Measurements from ENCODE around the gene TTC6. TPM values are rescaled to one million over a fixed set of nuclear protein-coding genes. Genes with fewer than 3 reads are reported as not detected.

The TTC6 gene
- polyA plus RNA-seq, 1 experiment = not detected

DNA sequence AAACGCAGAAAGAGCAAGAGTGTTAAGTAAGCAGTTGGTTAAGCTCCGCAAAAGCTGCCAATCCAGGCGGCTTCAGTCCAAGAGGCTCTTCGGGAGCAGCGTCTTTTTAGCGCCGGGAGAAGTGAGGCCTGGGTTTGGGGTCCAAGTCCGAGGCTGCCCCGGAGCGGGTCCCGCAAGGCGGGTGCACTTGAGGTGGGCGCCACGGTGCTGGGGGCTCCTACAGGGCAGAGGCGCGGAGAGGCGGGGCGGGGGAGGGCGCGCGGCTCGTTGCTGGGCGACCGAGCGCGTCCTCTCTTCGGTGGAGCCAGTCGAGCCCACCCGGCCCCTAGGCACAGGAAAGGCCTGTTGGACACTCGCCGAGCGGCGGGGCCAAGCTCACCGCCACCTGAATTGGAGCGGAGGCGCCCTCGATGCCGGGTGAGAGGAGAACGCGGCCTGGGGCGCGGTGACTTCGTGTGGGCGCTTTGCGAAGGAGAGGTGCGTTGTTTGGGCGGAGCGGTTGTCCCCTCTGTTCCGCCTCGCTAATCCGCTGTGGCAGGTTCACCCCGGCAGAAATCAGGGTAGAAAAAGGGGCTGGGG is 15.6 kb downstream of the TTC6 start:
- Histone ChIP-seq H3K36me3 (ENCODE audit: control insufficient read depth, insufficient read depth, low read length) (no peaks in the 10 kb centered on the region), H3K27me3 (ENCODE audit: control insufficient read depth, insufficient read depth, low read length) (peaks cover 29% of the 10 kb centered on the region), H3K4me3 (ENCODE audit: low read depth, low read length) (no peak overlapping the region; the same call in 1 of the 2 replicates)
- ChIA-PET CTCF (interaction anchor here (1.2 to 2.7 kb wide), 3 partner anchors 14 to 18 kb away, joined by 3 to 8 read pairs (median 4); partner anchors contain the start of gene FOXA1), POLR2A (no interaction called here)
- no peak for DNase-seq (ENCODE audit: low read depth)
- TF ChIP-seq, protein P1, sequence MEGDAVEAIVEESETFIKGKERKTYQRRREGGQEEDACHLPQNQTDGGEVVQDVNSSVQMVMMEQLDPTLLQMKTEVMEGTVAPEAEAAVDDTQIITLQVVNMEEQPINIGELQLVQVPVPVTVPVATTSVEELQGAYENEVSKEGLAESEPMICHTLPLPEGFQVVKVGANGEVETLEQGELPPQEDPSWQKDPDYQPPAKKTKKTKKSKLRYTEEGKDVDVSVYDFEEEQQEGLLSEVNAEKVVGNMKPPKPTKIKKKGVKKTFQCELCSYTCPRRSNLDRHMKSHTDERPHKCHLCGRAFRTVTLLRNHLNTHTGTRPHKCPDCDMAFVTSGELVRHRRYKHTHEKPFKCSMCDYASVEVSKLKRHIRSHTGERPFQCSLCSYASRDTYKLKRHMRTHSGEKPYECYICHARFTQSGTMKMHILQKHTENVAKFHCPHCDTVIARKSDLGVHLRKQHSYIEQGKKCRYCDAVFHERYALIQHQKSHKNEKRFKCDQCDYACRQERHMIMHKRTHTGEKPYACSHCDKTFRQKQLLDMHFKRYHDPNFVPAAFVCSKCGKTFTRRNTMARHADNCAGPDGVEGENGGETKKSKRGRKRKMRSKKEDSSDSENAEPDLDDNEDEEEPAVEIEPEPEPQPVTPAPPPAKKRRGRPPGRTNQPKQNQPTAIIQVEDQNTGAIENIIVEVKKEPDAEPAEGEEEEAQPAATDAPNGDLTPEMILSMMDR (IDR thresholded peaks at IDR 0.05; ENCODE audit: insufficient read depth, low read depth, low read length) = no peak

DNA sequence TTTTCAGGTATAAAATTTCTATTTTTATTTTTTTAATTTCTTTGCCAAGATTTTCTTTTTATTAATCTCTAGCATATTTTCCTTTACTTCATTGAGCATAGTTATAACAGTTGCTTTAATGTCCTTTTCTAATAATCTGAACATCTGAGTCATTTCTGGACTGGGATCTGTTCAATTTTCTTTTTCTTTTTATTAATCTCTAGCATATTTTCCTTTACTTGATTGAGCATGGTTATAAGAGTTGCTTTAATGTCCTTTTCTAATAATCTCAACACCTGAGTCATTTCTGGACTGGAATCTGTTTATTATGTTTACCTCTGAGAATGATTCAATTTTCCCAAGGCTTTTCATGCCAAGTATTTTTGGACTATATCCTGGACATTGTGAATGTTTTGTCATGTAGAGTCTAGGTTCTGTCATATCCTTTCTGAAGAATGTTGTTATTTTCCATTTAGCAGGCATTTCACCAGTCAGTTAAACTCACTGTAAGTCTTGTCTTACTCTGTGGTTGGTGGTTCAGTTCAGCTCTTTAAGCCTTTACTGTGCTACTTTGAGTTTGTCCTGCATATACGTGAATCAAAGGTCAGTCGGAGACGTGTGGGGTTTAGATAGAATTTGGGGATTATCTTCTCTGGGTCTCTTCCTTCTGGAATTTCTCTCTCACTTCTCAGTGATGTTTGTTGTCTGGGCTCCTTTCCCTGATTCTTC is 20.3 kb downstream of the TTC6 start:
- H3K36me3 ChIP-seq (ENCODE audit: control insufficient read depth, insufficient read depth, low read length) = no peaks in the 10 kb centered on the region
- TF ChIP-seq, protein P1 (IDR thresholded peaks at IDR 0.05; ENCODE audit: insufficient read depth, low read depth, low read length) = no peak
- ChIA-PET POLR2A (no interaction called here), CTCF (no interaction called here)
- DNase-seq (ENCODE audit: low read depth) = no peak
- no peak overlapping the region for H3K4me3 ChIP-seq (ENCODE audit: low read depth, low read length)
- peaks cover 12% of the 10 kb centered on the region for H3K27me3 ChIP-seq (ENCODE audit: control insufficient read depth, insufficient read depth, low read length)

DNA sequence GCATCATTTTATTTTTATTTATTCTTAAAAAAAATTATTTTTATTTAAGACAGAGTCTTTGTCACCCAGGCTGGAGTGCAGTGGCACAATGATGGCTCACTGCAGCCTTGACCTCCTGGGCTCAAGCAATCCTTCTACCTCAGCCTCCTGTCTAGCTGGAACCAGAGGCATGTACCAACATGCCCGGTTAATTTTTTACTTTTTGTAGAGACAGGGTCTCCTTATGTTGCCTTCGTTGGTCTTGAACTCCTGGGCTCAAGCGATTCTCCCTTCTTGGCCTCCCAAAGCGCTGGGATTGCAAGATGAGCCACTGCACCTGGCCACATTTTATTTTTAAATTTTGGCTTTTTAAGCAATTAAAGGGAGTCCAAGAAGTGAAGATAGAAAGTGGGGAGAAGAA is 21.4 kb downstream of the TTC6 start:
- Histone ChIP-seq H3K36me3 (ENCODE audit: control insufficient read depth, insufficient read depth, low read length) (no peaks in the 10 kb centered on the region), H3K4me3 (ENCODE audit: low read depth, low read length) (no peak overlapping the region), H3K27me3 (ENCODE audit: control insufficient read depth, insufficient read depth, low read length) (peaks cover 4% of the 10 kb centered on the region; the same call in 1 of the 2 replicates)
- DNase-seq (ENCODE audit: low read depth) = no peak
- TF ChIP-seq, protein P1 (IDR thresholded peaks at IDR 0.05; ENCODE audit: insufficient read depth, low read depth, low read length) = no peak
- CTCF ChIA-PET = no interaction called here
- POLR2A ChIA-PET = no interaction called here

DNA sequence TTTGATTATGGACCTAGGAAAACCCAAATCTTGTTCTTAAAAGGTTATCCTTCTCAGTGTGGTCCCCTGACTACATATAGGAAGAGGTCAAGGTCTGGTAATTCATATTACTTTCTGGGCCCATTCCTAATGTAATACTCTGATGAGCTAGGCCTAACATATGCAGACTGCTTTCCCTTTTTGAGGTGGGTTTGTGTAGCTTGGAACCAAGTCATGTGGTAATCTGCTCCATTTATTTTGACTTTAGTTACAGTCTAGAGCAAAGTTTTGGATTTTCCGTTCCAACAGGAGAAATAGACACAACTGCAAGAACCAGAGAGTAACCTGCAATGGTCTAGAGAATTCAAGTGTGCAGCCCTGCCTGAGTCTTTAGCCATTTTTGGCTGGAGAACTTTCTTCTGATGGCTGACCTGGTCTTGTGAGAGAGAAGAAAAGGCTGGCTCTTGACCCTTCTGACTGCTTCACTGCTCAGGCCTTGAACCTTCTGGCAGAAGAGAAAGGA is 22.5 kb downstream of the TTC6 start:
- ChIA-PET POLR2A (no interaction called here), CTCF (no interaction called here)
- no peaks in the 10 kb centered on the region for H3K36me3 ChIP-seq (ENCODE audit: control insufficient read depth, insufficient read depth, low read length)
- DNase-seq (ENCODE audit: low read depth) = no peak
- no peak overlapping the region for H3K4me3 ChIP-seq (ENCODE audit: low read depth, low read length)
- TF ChIP-seq, protein P1 (IDR thresholded peaks at IDR 0.05; ENCODE audit: insufficient read depth, low read depth, low read length) = no peak
- 0 out of 2 replicates have a peak, but pooled peaks cover 2% of the 10 kb centered on the region for H3K27me3 ChIP-seq (ENCODE audit: control insufficient read depth, insufficient read depth, low read length)

DNA sequence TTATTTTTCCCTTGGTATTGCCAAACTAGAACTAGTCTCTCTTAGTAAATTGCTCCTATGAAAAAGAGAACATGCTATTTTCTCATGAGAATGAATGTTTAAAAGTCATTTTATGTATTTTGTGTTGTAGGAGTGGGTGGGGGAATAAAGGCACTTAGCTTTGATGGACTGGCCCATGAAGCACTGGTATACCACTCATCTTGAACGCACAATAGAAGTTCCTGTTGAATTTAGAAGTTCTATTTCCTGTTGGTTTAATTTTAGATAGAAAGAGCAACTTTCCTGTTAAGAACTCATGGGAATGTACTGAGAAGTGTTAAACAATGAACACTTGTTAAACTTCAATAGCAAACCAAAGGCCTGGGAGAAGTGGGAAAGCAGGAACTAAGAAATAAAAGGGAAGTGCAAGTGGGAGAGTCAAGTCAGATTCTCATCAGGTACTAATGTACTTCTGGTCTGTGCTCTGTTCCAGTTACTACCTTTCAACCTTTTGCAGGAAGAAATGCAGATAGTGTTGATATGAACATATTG is 23.1 kb downstream of the TTC6 start:
- Histone ChIP-seq H3K27me3 (ENCODE audit: control insufficient read depth, insufficient read depth, low read length) (0 out of 2 replicates have a peak, but pooled peaks cover 2% of the 10 kb centered on the region), H3K36me3 (ENCODE audit: control insufficient read depth, insufficient read depth, low read length) (no peaks in the 10 kb centered on the region), H3K4me3 (ENCODE audit: low read depth, low read length) (no peak overlapping the region)
- DNase-seq (ENCODE audit: low read depth) = no peak
- ChIA-PET POLR2A (no interaction called here), CTCF (no interaction called here)
- TF ChIP-seq, protein P1 (IDR thresholded peaks at IDR 0.05; ENCODE audit: insufficient read depth, low read depth, low read length) = no peak
